GM21526 (cell line): ENCODE measurements around the gene TMEM235.

Experiments
- ATAC-seq: cut with Tn5 transposase; IDR thresholded peaks from one replicate; pipeline ENCODE4 v1.9.1; 2021; ENCODE audit warnings: moderate library complexity; ENCODE audit not compliant: unreplicated experiment, low FRiP score

Gene TMEM235

GRCh38 chr17:78236362-78237127 is 5.1 kb downstream of the TMEM235 start:
- no peak for ATAC-seq

- no peak for ATAC-seq
Observed at GRCh38 chr17:78237401-78238012, 6.1 kb downstream of the TMEM235 start.

- no peak for ATAC-seq
Observed at GRCh38 chr17:78238823-78239488, 7.5 kb downstream of the TMEM235 start.

- ATAC-seq: no peak
Observed at GRCh38 chr17:78239489-78239931, 8.1 kb downstream of the TMEM235 start.

- ATAC-seq: no peak
Observed at GRCh38 chr17:78240012-78240655, 8.7 kb downstream of the TMEM235 start.

GRCh38 chr17:78240839-78241238 is 9.4 kb downstream of the TMEM235 start:
- no peak for ATAC-seq

GRCh38 chr17:78241277-78242023 is 10.0 kb downstream of the TMEM235 start:
- ATAC-seq: no peak

- no peak for ATAC-seq
Observed at GRCh38 chr17:78242024-78242742, 10.8 kb downstream of the TMEM235 start.

GRCh38 chr17:78247304-78247703 is 15.9 kb downstream of the TMEM235 start:
- no peak for ATAC-seq

GRCh38 chr17:78248051-78248914 is 16.9 kb downstream of the TMEM235 start:
- ATAC-seq: no peak

GRCh38 chr17:78249074-78249817 is 17.8 kb downstream of the TMEM235 start:
- no peak for ATAC-seq

GRCh38 chr17:78249818-78250806 is 18.7 kb downstream of the TMEM235 start:
- ATAC-seq: no peak

GRCh38 chr17:78250891-78251772 is 19.7 kb downstream of the TMEM235 start:
- peak; percentile 50 for ATAC-seq

GRCh38 chr17:78251773-78252103 is 20.3 kb downstream of the TMEM235 start:
- ATAC-seq: no peak

- no peak for ATAC-seq
Observed at GRCh38 chr17:78252111-78252634, 20.7 kb downstream of the TMEM235 start.
